ENCODE results near the gene MAP3K9.

MAP3K9 gene

GRCh38 chr14:70785556-70785955 is 23.8 kb downstream of the MAP3K9 start:
- DNase-seq (ENCODE audit: low spot score) = no peak

- no peak for DNase-seq (ENCODE audit: low spot score)
Measured at GRCh38 chr14:70784886-70785285, 24.4 kb downstream of the MAP3K9 start.

DNA sequence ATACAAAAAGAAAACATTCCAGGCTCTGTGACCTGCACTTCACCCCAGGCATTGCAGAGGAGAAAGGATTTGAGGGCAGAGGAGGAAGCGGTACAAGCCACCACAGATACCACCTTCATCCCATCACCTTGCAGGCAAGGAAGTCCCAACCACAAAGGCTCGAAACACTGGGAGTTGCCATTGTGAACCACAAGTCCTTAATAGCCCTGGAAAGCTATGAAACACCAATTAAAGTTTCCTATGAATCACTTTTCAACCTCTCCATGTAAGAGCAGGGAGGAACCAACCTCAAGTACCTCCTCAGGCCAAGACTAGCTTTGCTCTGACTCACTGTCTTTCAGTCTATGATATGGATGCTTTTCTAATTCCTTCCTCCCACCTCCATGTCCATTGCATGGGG is 27.0 kb downstream of the MAP3K9 start:
- no peak for DNase-seq (ENCODE audit: low spot score)

DNA sequence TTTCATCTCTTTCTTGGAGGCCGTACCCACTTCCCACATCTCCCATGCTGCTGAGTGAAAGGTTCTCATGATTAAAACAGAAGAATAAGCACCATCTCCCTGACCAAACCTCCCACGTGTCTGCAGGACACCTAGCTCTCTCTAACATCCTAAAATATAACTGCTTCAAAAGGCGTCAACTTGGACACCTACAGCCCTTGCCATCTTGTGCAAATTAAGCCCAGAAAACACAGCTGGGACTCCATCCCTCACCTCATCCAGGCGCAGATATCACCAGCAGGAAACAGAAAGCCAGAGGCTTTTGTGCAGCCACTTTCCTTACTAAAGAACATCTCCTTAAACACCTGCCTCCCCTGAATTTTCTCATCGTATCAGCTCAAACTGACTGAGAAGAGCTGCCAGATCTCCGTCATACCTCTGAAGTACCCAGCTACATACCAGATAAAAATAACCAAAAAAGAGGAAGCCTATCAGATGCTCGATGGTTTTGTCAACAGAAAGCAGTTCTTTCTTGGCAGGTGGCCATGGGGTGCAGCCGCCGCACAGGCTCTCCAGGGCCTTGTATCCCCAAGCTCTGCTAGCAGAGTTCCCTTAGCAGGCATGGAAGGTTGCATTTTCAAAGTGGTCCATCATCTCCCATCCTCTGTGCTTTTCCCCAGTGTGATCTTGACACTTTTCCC is 28.8 kb downstream of the MAP3K9 start:
- DNase-seq (ENCODE audit: low spot score) = no peak

- DNase-seq (ENCODE audit: low spot score) = no peak
Measured at GRCh38 chr14:70779667-70780066, 29.6 kb downstream of the MAP3K9 start.

- DNase-seq (ENCODE audit: low spot score) = no peak
Measured at GRCh38 chr14:70776197-70776596, 33.1 kb downstream of the MAP3K9 start.

GRCh38 chr14:70773182-70773862 is 36.0 kb downstream of the MAP3K9 start:
- DNase-seq (ENCODE audit: low spot score) = no peak

DNA sequence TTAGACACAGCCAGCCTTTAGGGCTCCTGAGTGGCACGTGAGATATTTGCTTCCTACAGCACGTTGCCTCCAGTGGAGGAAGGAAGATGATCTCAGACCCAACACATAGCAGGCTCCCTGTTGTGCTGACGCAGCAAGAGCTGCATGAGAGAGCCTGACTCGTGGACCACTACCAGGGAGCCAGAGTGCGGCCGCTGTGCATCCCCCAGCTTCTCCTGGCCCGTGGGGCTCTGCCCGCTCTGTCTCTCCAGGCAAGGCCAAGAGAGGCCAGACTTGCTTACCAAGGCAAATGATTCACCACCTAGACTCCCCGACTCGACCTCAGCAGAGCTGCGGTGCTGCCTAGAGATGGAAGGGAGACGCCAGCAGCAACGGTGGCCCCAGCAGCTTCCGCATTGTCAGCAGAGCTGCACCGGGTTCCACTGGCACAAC is 37.5 kb downstream of the MAP3K9 start:
- no peak for DNase-seq (ENCODE audit: low spot score)

- no peak for DNase-seq (ENCODE audit: low spot score)
Measured at GRCh38 chr14:70770490-70770889, 38.8 kb downstream of the MAP3K9 start.

DNA sequence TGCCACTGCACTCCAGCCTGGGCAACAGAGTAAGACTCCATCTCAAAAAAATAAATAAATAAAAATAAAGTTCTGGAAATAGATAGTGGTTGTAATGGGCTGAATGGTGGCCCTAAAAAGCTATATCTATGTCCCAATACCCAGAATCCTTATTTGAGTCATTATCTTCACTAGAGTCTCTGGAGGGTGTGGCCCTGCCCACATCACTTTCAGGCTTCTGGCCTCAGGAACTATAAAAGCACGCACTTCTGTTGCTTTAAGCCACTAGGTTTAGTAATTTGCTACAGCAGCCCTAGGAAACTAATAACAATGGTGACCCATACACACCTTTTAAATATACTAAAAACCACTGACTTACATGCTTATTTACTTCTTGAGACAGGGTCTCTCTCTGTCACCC is 49.9 kb downstream of the MAP3K9 start:
- DNase-seq (ENCODE audit: low spot score) = no peak

GRCh38 chr14:70755655-70756054 is 53.7 kb downstream of the MAP3K9 start:
- DNase-seq (ENCODE audit: low spot score) = no peak

DNA sequence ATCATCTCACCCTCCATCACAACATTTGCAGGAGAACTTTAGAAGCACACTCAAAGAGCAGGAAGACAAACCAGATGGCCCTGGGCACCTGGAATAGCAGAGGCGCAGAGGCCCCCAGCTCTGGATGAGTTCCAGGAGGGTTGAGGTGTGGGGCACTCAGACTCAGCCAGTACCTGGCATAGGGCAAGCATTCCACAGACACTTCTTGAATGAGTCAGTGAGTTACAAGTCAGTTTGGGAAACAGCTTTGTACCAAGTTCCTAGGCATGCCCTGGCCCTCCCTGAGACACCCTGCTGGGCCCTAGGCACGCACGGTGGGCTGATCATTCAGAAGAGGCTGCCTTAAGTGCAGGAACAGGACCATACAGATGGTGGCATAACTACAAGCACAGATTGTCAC is 54.3 kb downstream of the MAP3K9 start:
- no peak for DNase-seq (ENCODE audit: low spot score)

DNA sequence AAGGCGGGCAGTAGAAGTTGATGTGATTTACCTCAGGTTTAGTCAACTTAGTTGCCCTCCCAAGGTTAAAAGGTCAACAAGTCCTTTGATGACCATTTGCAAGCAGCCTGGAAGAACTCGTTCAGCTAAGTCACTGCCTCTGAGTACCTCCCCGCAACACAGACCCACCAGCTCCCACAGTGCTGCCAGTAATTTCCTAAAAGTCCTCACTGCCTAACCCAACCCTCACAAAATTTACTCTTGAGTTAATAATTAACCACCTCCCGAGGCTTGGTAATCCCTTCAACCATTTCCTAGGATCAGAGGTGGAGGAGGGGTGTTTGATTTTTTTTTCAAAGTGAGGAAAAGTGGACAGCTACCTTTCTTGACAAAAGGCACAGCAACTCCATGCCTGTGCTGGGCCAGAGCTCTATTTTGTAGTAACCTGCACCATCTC is 55.8 kb downstream of the MAP3K9 start:
- no peak for DNase-seq (ENCODE audit: low spot score)

DNA sequence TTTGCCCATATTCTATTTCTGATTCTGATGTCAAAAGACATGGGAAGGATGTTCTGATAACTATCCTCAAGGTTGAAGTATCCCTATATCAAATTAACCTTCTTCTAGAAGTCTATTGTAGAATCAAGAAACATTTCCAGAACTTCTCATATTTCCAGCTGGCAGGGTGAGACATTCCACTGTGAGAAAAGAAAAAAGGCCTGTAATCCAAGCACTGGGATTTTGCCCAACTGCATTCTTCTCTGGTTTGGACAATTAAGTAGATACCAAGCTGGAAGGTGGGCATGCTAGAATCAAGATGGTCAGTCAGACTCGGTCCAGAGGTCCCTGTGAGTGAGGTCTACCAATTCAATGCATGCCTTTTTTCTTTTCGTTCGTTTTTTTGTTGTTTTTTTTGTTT is 60.9 kb downstream of the MAP3K9 start:
- no peak for DNase-seq (ENCODE audit: low spot score)

GRCh38 chr14:70744641-70745040 is 64.7 kb downstream of the MAP3K9 start:
- DNase-seq (ENCODE audit: low spot score) = no peak

- no peak for DNase-seq (ENCODE audit: low spot score)
Measured at GRCh38 chr14:70742316-70742715, 67.0 kb downstream of the MAP3K9 start.

DNA sequence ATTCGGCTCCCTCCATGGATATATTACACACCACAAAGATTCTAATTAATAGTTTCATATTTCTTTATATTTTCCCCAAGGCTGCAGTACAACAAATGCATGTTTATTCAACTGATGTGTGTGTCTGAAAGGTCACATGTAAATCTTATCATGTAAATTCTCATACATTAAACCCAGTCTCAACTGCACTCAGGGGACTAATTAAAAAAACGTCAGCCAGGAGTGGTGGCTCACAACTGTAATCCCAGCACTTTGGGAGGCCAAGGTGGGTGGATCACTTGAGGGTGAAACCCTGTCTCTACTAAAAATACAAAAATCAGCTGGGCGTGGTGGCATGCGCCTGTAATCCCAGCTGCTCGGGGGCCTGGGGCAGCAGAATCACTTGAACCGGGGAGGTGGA is 67.8 kb downstream of the MAP3K9 start:
- no peak for DNase-seq (ENCODE audit: low spot score)

DNA sequence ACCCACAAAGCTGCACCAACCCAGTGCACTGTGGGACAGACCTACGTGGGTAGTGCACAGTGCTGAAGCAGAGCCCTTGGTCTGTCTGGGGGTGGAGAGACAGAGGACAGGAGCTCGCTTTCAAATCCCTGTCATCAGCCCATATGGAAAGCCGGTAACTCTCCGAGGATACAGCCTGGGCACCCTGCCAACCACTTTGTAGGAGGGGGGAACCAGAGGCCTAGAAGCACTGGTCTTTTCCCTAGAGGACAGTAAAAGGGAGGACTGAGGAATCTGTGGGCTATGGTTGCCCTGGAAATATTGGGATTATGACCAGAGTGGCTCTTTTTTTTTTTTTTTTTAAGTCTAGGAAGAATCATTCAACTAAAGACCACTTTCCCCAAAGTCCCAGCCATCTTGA is 74.3 kb downstream of the MAP3K9 start:
- DNase-seq (ENCODE audit: low spot score) = no peak

- no peak for DNase-seq (ENCODE audit: low spot score)
Measured at GRCh38 chr14:70731447-70732239, 77.7 kb downstream of the MAP3K9 start.

GRCh38 chr14:70730393-70730792 is 78.9 kb downstream of the MAP3K9 start:
- DNase-seq (ENCODE audit: low spot score) = no peak

- DNase-seq (ENCODE audit: low spot score) = no peak
Measured at GRCh38 chr14:70726651-70727375, 82.5 kb downstream of the MAP3K9 start.

DNA sequence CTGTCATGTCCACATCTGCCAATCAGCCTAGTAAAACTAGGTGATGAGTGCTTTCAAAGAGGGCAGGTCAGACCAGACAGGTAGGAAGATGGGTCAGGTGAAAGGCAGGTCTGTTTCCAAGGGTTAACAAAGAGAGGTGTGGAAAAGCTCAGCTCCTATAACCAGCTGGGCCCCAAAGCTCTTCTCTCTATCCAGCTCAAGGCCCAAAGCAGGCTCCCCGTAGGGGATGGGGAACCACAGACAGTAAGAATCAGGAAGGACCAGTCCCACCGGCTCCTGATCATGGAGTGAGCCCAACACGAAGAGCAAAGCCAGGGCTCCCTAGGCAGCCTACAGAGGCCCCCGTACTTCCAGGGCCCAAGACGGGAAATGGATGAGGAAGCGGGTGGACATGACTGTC is 84.4 kb downstream of the MAP3K9 start:
- no peak for DNase-seq (ENCODE audit: low spot score)

All from hematopoietic multipotent progenitor cell treated with erythropoietin and hydrocortisone succinate and interleukin-3 and kit ligand, for 17 days (in vitro differentiated cells).